GM12801 (cell line): Measurements from ENCODE around the gene WIZ.

Experiments
- TF ChIP-seq, protein P1 (sequence below): IDR thresholded peaks from one replicate; pipeline ENCODE4 v1.5.1; 2011; ENCODE audit warnings: control low read depth; ENCODE audit not compliant: insufficient read length; ENCODE audit errors: extremely low read depth

The WIZ gene

GRCh38 chr19:15479391-15480345, 29.9 kb upstream of the WIZ start, which contains the start of gene PGLYRP2:
TSS of gene PGLYRP2 (minus strand) at chr19:15479501. CDS start at chr19:15479371, 130 bp downstream.
- TF ChIP-seq, protein P1, sequence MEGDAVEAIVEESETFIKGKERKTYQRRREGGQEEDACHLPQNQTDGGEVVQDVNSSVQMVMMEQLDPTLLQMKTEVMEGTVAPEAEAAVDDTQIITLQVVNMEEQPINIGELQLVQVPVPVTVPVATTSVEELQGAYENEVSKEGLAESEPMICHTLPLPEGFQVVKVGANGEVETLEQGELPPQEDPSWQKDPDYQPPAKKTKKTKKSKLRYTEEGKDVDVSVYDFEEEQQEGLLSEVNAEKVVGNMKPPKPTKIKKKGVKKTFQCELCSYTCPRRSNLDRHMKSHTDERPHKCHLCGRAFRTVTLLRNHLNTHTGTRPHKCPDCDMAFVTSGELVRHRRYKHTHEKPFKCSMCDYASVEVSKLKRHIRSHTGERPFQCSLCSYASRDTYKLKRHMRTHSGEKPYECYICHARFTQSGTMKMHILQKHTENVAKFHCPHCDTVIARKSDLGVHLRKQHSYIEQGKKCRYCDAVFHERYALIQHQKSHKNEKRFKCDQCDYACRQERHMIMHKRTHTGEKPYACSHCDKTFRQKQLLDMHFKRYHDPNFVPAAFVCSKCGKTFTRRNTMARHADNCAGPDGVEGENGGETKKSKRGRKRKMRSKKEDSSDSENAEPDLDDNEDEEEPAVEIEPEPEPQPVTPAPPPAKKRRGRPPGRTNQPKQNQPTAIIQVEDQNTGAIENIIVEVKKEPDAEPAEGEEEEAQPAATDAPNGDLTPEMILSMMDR, result no peak

DNA sequence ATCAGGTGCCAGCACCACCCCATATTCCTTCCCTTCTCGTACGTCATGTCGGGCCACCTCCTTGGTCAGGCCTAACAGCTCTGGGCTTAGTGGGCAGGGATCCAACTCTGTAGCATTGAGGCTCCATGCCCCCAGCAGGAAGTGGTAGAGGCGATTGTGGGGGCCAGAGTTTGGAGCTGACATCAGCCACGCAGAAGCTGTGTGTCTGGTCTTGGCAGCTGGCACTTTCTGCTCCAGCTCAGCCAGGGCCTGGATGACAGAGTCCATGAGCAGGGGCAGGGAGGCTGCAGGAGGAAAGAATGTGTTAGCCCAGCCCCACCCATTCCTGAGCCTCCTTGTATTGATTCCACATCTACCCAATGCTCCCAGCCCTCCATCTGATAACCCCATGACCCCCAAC, 26.6 kb upstream of the WIZ start:
- TF ChIP-seq, protein P1, result no peak

DNA sequence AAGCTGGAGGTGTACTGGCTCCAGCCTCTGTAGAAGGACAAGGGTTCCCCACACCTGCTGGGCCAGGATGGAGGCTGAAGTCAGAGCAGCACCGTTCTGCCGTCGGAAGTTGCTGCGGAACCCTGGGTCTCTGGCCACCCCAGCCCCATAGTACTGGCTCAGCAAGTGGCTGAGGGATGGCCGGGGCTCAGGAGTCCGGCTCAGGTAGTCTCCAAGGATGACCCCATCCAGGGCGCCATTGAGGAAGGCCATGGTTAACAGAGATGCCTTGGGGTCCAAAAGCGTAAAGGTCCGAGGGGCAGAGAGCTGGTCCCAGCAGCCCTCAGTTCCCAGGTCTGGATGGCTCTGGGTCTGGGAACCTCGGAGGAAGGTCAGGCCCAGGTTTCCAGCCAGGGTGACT, 25.9 kb upstream of the WIZ start:
- TF ChIP-seq, protein P1, result no peak

DNA sequence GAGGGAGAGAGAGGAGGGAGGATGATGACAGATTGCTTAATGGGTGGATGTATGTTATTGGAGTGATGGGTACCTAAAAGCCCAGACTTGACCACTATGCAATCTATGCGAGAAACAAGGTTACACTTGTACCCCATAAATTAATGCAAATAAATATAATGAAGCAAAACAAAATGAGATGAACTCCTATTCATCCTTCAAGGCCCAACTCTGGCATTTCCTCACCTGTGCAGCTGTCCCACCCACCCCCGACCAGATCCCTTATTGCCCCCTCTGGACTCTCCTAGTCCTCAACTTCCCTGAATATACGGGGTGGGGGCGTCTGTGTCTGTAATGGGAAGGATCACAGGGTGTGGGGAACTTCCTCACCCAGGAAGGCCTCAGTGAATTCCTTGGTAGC, 25.4 kb upstream of the WIZ start:
- TF ChIP-seq, protein P1, result no peak

- TF ChIP-seq, protein P1, result no peak
Observed at GRCh38 chr19:15471639-15472101, 21.9 kb upstream of the WIZ start.

DNA sequence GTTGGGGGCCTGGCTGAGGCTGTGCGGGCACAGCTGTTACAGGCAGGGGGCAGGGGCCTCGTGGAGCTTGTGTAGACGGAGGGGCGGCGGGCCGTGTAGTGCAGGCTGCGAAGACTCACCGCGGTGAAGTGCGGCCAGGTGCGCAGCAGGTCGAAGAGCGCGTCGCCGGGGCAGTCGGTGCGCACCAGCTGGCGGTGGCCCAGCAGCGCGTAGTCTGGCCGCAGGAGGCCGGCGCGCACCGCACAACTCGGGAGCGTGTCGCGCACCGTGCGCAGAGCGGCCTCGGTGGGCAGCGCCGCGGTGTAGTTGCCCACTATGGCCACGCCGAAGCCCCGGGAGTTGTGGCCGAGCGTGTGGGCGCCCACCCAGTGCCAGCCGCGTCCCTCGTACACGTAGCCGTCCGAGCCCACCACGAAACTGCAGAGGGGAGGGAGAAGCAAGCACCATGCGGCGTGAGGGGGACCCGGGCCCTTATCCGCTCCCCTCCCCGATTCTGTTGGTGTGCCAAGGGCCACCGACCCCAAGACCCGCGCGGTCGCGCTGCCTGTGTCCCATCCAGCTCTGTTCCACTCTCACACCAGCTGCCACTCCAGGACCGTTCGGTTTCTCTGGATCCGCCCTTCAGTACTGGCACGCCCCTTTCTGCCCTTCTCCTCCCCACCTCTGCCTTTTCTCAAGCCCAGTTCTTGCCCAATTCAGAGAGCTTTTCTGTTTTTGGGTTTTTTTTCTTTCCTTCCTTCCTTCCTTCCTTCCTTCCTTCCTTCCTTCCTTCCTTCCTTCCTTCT, 19.9 kb upstream of the WIZ start:
- TF ChIP-seq, protein P1, result no peak

- TF ChIP-seq, protein P1, result no peak
Observed at GRCh38 chr19:15468675-15469512, 19.1 kb upstream of the WIZ start.
